Heart left ventricle (tissue), 13 donors: ENCODE results near the gene RGMA.

Experiments
- POLR2A ChIP-seq, 2 donors: fragments of 450-650 bp; IDR thresholded peaks; one replicate each; pipeline ENCODE4 v1.6.1; 2017; ENCODE audit warnings: antibody characterized with exemption in 2 of 2, mild to moderate bottlenecking in 2 of 2, moderate library complexity in 2 of 2
- TF ChIP-seq, protein P1 (sequence below), 12 donors: fragments of 200-600 bp; sonication (generic) in 4 of 12; IDR thresholded peaks; one replicate each; pipeline versions ENCODE4 v1.5.0 to v1.8.0; 2018 to 2022; ENCODE audit warnings: antibody characterized with exemption in 12 of 12, mild to moderate bottlenecking in 5 of 12
- donor health status: ischemic (EF 13 %, LVEDD 7.1; RV severe dilation, severe dysfunction).
- donor health status: DM: no; HTN: yes; CAD: no.
- donor health status: DM: no; HTN: no; CAD: no.
- donor health status: ischemic (EF 25% LVEDD 6.9; RV normal size, moderate dysfunction).
- donor health status: ischemic (EF 25% LVEDD 5.7; RV mildly dilated, moderate dysfunction).
- donor health status: ischemic (EF 35%, LVEDD 5.7; RV mildly dilated, moderate dysfunction).
- donor health status: nonischemic (EF 11% LVEDD 7.7; RV severe dilation, severe dysfunction).
- donor health status: DM: yes; HTN: yes; CAD: no.
- donor health status: PGD.
- donor health status: ischemic (EF 29% LVEDD 5.4; RV normal size, mild dysfunction).
- donor health status: nonischemic (EF 23%, LVEDD 6.1; RV moderate dilation, normal function).

DNA sequence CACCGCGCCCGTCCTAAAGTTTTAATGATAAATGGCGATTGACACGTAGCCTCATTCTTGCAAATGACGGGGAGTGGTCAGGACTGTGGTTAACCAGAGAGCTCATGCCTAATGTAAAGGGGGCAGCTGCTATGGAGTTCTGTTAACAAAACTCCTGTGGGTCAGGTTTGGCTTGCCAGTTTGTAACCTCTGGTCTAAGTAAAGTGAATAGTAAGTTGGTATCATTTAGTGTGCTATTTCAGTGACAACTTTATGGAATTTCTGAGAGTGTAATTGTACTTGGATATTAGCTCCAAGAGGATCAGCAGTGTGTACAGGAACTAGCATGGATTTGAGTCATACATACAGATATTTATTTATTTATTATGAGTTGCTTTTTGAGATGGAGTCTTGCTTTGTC lies 87.9 kb downstream of the RGMA start:
- TF ChIP-seq, protein P1, sequence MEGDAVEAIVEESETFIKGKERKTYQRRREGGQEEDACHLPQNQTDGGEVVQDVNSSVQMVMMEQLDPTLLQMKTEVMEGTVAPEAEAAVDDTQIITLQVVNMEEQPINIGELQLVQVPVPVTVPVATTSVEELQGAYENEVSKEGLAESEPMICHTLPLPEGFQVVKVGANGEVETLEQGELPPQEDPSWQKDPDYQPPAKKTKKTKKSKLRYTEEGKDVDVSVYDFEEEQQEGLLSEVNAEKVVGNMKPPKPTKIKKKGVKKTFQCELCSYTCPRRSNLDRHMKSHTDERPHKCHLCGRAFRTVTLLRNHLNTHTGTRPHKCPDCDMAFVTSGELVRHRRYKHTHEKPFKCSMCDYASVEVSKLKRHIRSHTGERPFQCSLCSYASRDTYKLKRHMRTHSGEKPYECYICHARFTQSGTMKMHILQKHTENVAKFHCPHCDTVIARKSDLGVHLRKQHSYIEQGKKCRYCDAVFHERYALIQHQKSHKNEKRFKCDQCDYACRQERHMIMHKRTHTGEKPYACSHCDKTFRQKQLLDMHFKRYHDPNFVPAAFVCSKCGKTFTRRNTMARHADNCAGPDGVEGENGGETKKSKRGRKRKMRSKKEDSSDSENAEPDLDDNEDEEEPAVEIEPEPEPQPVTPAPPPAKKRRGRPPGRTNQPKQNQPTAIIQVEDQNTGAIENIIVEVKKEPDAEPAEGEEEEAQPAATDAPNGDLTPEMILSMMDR (IDR thresholded peaks at IDR 0.05): no peak
- no peak for TF ChIP-seq POLR2A (IDR thresholded peaks at IDR 0.05)
